ENCODE results near the gene MSANTD4. TPM values are rescaled to one million over a fixed set of nuclear protein-coding genes. Genes with fewer than 3 reads are reported as not detected.
"Not testable (repeated sequence)": the region's sequence is repeated elsewhere in the genome, so short reads cannot be mapped to it uniquely, and the experiment has no call there.

Gene MSANTD4
- total RNA-seq, 1 donor from 2014 or later = 24.6 TPM

GRCh38 chr11:106059617-106060016 is 37.6 kb upstream of the MSANTD4 start:
- peaks cover 3% of the 10 kb centered on the region for H3K36me3 Mint-ChIP-seq
- no peaks in the 10 kb centered on the region for H3K4me1 Mint-ChIP-seq (ENCODE audit: unreplicated experiment)
- no peak for DNase-seq (ENCODE audit: extremely low spot score, unreplicated experiment)
- H3K27me3 Mint-ChIP-seq = no peaks in the 10 kb centered on the region
- H3K9me3 Mint-ChIP-seq = no peaks in the 10 kb centered on the region
- no peak overlapping the region for H3K4me3 Mint-ChIP-seq
- TF ChIP-seq CTCF (conservative IDR thresholded peaks at IDR 0.05) = no peak
- H3K27ac Mint-ChIP-seq = no peak overlapping the region

- H3K4me1 Mint-ChIP-seq (ENCODE audit: unreplicated experiment); H3K36me3 Mint-ChIP-seq; DNase-seq (ENCODE audit: extremely low spot score, unreplicated experiment); H3K9me3 Mint-ChIP-seq; H3K27ac Mint-ChIP-seq; H3K4me3 Mint-ChIP-seq; H3K27me3 Mint-ChIP-seq: not testable (repeated sequence)
Measured at GRCh38 chr11:106058377-106058776, 36.3 kb upstream of the MSANTD4 start.

GRCh38 chr11:106051103-106051502 is 29.1 kb upstream of the MSANTD4 start:
- TF ChIP-seq CTCF (conservative IDR thresholded peaks at IDR 0.05) = no peak
- Mint-ChIP-seq H3K9me3 (no peaks in the 10 kb centered on the region), H3K36me3 (no peaks in the 10 kb centered on the region), H3K4me1 (ENCODE audit: unreplicated experiment) (no peaks in the 10 kb centered on the region), H3K4me3 (no peak overlapping the region), H3K27ac (no peak overlapping the region), H3K27me3 (no peaks in the 10 kb centered on the region)
- DNase-seq (ENCODE audit: extremely low spot score, unreplicated experiment) = no peak

GRCh38 chr11:106049727-106050476 is 27.9 kb upstream of the MSANTD4 start:
- Mint-ChIP-seq H3K9me3 (no peaks in the 10 kb centered on the region), H3K27ac (no peak overlapping the region), H3K36me3 (no peaks in the 10 kb centered on the region), H3K27me3 (no peaks in the 10 kb centered on the region), H3K4me1 (ENCODE audit: unreplicated experiment) (no peaks in the 10 kb centered on the region), H3K4me3 (no peak overlapping the region)
- no peak for TF ChIP-seq CTCF (conservative IDR thresholded peaks at IDR 0.05)
- no peak for DNase-seq (ENCODE audit: extremely low spot score, unreplicated experiment)

GRCh38 chr11:106047631-106048030 is 25.6 kb upstream of the MSANTD4 start:
- TF ChIP-seq CTCF (conservative IDR thresholded peaks at IDR 0.05) = no peak
- no peaks in the 10 kb centered on the region for H3K27me3 Mint-ChIP-seq
- H3K27ac Mint-ChIP-seq = no peak overlapping the region
- no peaks in the 10 kb centered on the region for H3K9me3 Mint-ChIP-seq
- H3K4me3 Mint-ChIP-seq = no peak overlapping the region
- no peak for DNase-seq (ENCODE audit: extremely low spot score, unreplicated experiment)
- H3K36me3 Mint-ChIP-seq = no peaks in the 10 kb centered on the region
- no peaks in the 10 kb centered on the region for H3K4me1 Mint-ChIP-seq (ENCODE audit: unreplicated experiment)

- no peaks in the 10 kb centered on the region for H3K4me1 Mint-ChIP-seq (ENCODE audit: unreplicated experiment)
- no peak for TF ChIP-seq CTCF (conservative IDR thresholded peaks at IDR 0.05)
- H3K36me3 Mint-ChIP-seq = no peaks in the 10 kb centered on the region
Measured at GRCh38 chr11:106043540-106043939, 21.5 kb upstream of the MSANTD4 start.

More at GRCh38 chr11:106043540-106043939, 21.5 kb upstream of the MSANTD4 start:
- Mint-ChIP-seq H3K27me3 (no peaks in the 10 kb centered on the region), H3K4me3 (no peak overlapping the region), H3K27ac (no peak overlapping the region), H3K9me3 (no peaks in the 10 kb centered on the region)
- DNase-seq (ENCODE audit: extremely low spot score, unreplicated experiment) = no peak
